Measurements from ENCODE around the gene ATXN7L2. TPM values are rescaled to one million over a fixed set of nuclear protein-coding genes. Genes with fewer than 3 reads are reported as not detected.

ATXN7L2 gene
- total and polyA plus RNA-seq, 4 donors = 0.61 to 1.7 (median 1.3) TPM

DNA sequence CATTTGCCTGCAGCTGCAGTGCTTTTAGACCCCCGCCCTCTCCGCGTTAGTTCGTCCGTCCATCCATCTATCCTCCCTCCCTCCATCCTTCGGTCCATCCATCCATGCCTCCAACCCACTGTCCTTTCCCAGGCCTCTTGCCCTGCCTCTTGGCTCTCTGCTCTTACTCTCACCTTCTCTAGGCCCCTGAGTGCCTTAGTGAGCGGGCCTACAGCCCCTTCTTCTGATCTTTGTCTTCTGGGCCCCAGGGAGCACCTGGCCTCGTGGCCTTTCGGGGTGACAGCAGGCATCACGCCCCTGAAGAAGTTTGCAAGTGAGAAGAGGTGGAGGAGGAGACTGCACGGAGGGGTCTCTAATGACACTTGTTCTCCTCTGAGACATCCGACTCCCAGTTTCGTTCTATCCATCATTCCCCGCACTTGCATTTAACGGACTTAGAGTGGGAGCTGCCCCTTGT lies 842 bp downstream of the ATXN7L2 start:
- TF ChIP-seq, protein P1, sequence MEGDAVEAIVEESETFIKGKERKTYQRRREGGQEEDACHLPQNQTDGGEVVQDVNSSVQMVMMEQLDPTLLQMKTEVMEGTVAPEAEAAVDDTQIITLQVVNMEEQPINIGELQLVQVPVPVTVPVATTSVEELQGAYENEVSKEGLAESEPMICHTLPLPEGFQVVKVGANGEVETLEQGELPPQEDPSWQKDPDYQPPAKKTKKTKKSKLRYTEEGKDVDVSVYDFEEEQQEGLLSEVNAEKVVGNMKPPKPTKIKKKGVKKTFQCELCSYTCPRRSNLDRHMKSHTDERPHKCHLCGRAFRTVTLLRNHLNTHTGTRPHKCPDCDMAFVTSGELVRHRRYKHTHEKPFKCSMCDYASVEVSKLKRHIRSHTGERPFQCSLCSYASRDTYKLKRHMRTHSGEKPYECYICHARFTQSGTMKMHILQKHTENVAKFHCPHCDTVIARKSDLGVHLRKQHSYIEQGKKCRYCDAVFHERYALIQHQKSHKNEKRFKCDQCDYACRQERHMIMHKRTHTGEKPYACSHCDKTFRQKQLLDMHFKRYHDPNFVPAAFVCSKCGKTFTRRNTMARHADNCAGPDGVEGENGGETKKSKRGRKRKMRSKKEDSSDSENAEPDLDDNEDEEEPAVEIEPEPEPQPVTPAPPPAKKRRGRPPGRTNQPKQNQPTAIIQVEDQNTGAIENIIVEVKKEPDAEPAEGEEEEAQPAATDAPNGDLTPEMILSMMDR (IDR thresholded peaks at IDR 0.05; ENCODE audit: low read depth, low read length, missing input control) = no peak
- TF ChIP-seq, protein P2, sequence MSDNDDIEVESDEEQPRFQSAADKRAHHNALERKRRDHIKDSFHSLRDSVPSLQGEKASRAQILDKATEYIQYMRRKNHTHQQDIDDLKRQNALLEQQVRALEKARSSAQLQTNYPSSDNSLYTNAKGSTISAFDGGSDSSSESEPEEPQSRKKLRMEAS (IDR thresholded peaks at IDR 0.05) = no peak
- TF ChIP-seq, protein P3, sequence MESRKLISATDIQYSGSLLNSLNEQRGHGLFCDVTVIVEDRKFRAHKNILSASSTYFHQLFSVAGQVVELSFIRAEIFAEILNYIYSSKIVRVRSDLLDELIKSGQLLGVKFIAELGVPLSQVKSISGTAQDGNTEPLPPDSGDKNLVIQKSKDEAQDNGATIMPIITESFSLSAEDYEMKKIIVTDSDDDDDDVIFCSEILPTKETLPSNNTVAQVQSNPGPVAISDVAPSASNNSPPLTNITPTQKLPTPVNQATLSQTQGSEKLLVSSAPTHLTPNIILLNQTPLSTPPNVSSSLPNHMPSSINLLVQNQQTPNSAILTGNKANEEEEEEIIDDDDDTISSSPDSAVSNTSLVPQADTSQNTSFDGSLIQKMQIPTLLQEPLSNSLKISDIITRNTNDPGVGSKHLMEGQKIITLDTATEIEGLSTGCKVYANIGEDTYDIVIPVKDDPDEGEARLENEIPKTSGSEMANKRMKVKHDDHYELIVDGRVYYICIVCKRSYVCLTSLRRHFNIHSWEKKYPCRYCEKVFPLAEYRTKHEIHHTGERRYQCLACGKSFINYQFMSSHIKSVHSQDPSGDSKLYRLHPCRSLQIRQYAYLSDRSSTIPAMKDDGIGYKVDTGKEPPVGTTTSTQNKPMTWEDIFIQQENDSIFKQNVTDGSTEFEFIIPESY (IDR thresholded peaks at IDR 0.05) = no peak
- no peak for TF ChIP-seq JUND (IDR thresholded peaks at IDR 0.05)
- H3K9me3 ChIP-seq (ENCODE audit: control insufficient read depth in 4 of 4, low read length in 3 of 4) = no peaks in the 10 kb centered on the region
- no peaks in the 10 kb centered on the region for H3K27me3 ChIP-seq (ENCODE audit: control insufficient read depth in 4 of 4, insufficient read depth in 4 of 4, low read length in 3 of 4)
- DNase-seq (ENCODE audit: low spot score) = no peak
- peak overlapping the region; percentile 26 to 68 (median 51) for H3K4me3 ChIP-seq (ENCODE audit: low read depth in 1 of 3, low read length in 3 of 3)
- H3K36me3 ChIP-seq (ENCODE audit: control insufficient read depth in 4 of 4, insufficient read depth in 3 of 4, low read depth in 1 of 4, low read length in 3 of 4) = peaks cover 0 to 12% (median 2%) of the 10 kb centered on the region in 4 donors
- 57% methylated on average over 15 of the region's 15 CpGs for WGBS
- H3K4me1 ChIP-seq (ENCODE audit: control insufficient read depth in 4 of 4, insufficient read depth in 4 of 4, low read length in 3 of 4) = peaks cover 5 to 16% (median 13%) of the 10 kb centered on the region in 4 donors
- H3K27ac ChIP-seq (ENCODE audit: low read depth in 1 of 2, low read length in 2 of 2) = no peak overlapping the region
- H3K9ac ChIP-seq (ENCODE audit: low read depth in 1 of 2, low read length in 2 of 2) = peak overlapping the region in 1 of 2 donors; percentile 4

DNA sequence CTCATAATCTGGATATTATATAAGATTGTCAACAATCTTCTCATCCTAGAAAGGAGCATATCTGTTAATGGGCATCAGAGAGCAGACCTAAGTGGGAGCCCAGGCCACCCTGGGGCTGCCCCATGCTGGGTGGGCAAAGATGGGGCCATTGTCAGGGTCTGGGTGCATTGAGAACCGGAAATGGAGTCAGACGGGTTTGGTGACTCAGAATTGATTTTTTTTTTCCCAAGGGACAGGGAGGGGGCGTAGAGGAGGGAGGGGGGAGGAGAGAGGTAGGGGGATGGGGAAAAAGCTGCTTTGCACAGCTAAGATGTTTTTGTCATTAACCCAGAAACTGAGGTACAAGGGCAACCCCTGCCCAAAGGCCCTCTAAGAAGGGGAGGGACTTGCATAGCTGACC lies 1.3 kb downstream of the ATXN7L2 start:
- TF ChIP-seq, protein P4, sequence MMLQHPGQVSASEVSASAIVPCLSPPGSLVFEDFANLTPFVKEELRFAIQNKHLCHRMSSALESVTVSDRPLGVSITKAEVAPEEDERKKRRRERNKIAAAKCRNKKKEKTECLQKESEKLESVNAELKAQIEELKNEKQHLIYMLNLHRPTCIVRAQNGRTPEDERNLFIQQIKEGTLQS (IDR thresholded peaks at IDR 0.05) = no peak
- TF ChIP-seq YY1 (IDR thresholded peaks at IDR 0.05) (no peak), HNF4G (IDR thresholded peaks at IDR 0.05) (no peak), RAD21 (IDR thresholded peaks at IDR 0.05) (no peak), RXRA (IDR thresholded peaks at IDR 0.05) (no peak)
- TF ChIP-seq, protein P1 (IDR thresholded peaks at IDR 0.05; ENCODE audit: low read depth, low read length, missing input control) = no peak
- 54% methylated on average over 3 of the region's 3 CpGs for WGBS
- H3K4me1 ChIP-seq (ENCODE audit: control insufficient read depth in 4 of 4, insufficient read depth in 4 of 4, low read length in 3 of 4) = peaks cover 5 to 16% (median 13%) of the 10 kb centered on the region in 4 donors
- no peaks in the 10 kb centered on the region for H3K9me3 ChIP-seq (ENCODE audit: control insufficient read depth in 4 of 4, low read length in 3 of 4)
- no peak overlapping the region for H3K9ac ChIP-seq (ENCODE audit: low read depth in 1 of 2, low read length in 2 of 2)
- no peaks in the 10 kb centered on the region for H3K27me3 ChIP-seq (ENCODE audit: control insufficient read depth in 4 of 4, insufficient read depth in 4 of 4, low read length in 3 of 4)
- no peak overlapping the region for H3K27ac ChIP-seq (ENCODE audit: low read depth in 1 of 2, low read length in 2 of 2)
- DNase-seq (ENCODE audit: low spot score) = no peak
- peaks cover 0 to 12% (median 2%) of the 10 kb centered on the region in 4 donors for H3K36me3 ChIP-seq (ENCODE audit: control insufficient read depth in 4 of 4, insufficient read depth in 3 of 4, low read depth in 1 of 4, low read length in 3 of 4)
- no peak overlapping the region for H3K4me3 ChIP-seq (ENCODE audit: low read depth in 1 of 3, low read length in 3 of 3)

DNA sequence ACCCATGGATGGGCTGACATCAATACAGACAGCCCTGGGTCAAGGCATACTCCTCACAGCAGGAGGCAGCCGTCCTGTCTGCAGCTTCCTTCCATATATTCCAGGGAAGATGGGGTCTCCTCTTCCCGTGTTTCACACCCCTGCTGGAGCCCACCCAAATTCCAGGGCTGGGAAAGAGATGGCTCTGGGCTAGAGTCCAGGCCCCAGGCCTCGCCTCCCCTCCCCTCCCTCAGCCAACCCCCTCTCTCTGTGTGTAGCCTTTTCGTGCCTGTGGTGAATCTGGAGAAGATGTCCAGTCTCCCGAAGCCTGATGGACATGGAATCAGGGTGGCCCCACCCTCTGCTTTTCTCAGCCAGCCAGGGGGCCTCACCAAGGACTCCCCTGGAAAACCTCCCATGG lies 3.6 kb downstream of the ATXN7L2 start:
- DNase-seq (ENCODE audit: low spot score) = no peak
- Histone ChIP-seq H3K4me3 (ENCODE audit: low read depth in 1 of 3, low read length in 3 of 3) (no peak overlapping the region), H3K4me1 (ENCODE audit: control insufficient read depth in 4 of 4, insufficient read depth in 4 of 4, low read length in 3 of 4) (peaks cover 5 to 16% (median 13%) of the 10 kb centered on the region in 4 donors), H3K36me3 (ENCODE audit: control insufficient read depth in 4 of 4, insufficient read depth in 3 of 4, low read depth in 1 of 4, low read length in 3 of 4) (peaks cover 0 to 12% (median 0%) of the 10 kb centered on the region in 4 donors), H3K9ac (ENCODE audit: low read depth in 1 of 2, low read length in 2 of 2) (no peak overlapping the region), H3K27ac (ENCODE audit: low read depth in 1 of 2, low read length in 2 of 2) (no peak overlapping the region), H3K27me3 (ENCODE audit: control insufficient read depth in 4 of 4, insufficient read depth in 4 of 4, low read length in 3 of 4) (no peaks in the 10 kb centered on the region), H3K9me3 (ENCODE audit: control insufficient read depth in 4 of 4, low read length in 3 of 4) (no peaks in the 10 kb centered on the region)
- 85% methylated on average over 5 of the region's 5 CpGs for WGBS
- TF ChIP-seq, protein P1 (IDR thresholded peaks at IDR 0.05; ENCODE audit: low read depth, low read length, missing input control) = no peak
- no peak for TF ChIP-seq YY1 (IDR thresholded peaks at IDR 0.05)
- TF ChIP-seq, protein P4 (IDR thresholded peaks at IDR 0.05) = no peak
- no peak for TF ChIP-seq SP1 (IDR thresholded peaks at IDR 0.05)
- no peak for TF ChIP-seq FOXA2 (IDR thresholded peaks at IDR 0.05)
- no peak for TF ChIP-seq EGR1 (IDR thresholded peaks at IDR 0.05; ENCODE audit: low read depth in 2 of 2)

All from liver (tissue), 9 donors.